Esophagus squamous epithelium (tissue), 4 donors: ENCODE data around the gene LNPK.

ENCODE experiments used
- CTCF ChIP-seq, 6 experiments: fragments of 450-650 bp in 4 of 6; fragments of 200-600 bp in 2 of 6; sonication (generic) in 2 of 6; IDR thresholded peaks; one replicate each; pipeline ENCODE4 v1.5.1; 2016 to 2019; ENCODE audit warnings: antibody characterized with exemption in 6 of 6, mild to moderate bottlenecking in 4 of 6, moderate library complexity in 4 of 6
- POLR2A ChIP-seq, 4 donors: fragments of 450-650 bp; IDR thresholded peaks; one replicate each; pipeline ENCODE4 v1.6.1; 2017; ENCODE audit warnings: antibody characterized with exemption in 4 of 4, mild to moderate bottlenecking in 4 of 4, moderate library complexity in 3 of 4

DNA sequence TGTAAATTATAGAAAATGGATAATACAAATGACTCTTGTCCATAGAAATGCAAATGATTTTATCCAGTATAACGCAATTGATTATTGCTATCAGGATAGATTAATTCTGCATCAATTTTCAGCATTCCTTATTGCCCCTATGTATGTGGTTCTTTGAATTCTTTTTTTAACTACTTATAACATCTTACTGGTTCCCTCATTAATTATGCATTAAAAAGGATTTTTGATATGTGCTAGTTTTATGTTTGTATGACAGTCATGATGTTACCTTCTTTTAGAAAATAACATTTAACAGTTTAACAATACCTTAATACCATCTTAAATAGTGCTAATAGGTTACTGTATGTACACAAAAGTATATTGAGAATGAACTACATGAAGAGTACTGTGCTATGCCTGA lies 20.0 kb upstream of the LNPK start:
- no peak for TF ChIP-seq CTCF (IDR thresholded peaks at IDR 0.05)
- TF ChIP-seq POLR2A (IDR thresholded peaks at IDR 0.05) = no peak
